LNCaP clone FGC (cell line): ENCODE data around the gene BLID.

ENCODE experiments used
- DNase-seq: peaks from one replicate; pipeline ENCODE4 v3.0.0-alpha.2; 2011; ENCODE audit warnings: low read depth
- H3K4me3 ChIP-seq: 2 replicates; pipeline ENCODE4 v1.5.1; 2011; ENCODE audit warnings: mild to moderate bottlenecking, low read depth, low read length, control low read depth
- CTCF ChIP-seq: IDR thresholded peaks from 2 replicates; pipeline ENCODE4 v1.5.1; 2012; ENCODE audit warnings: mild to moderate bottlenecking; ENCODE audit not compliant: control insufficient read depth, insufficient read depth; ENCODE audit errors: extremely low read depth

The BLID gene

GRCh38 chr11:122115524-122116379 lies at the start of gene BLID:
Gene BLID, minus strand, starts transcription at chr11:122116215. Its CDS starts 293 bp downstream, at chr11:122115922.
- TF ChIP-seq CTCF: peak; percentile 75
- DNase-seq: peak; percentile 8
- H3K4me3 ChIP-seq: no peak within 1 kb of the TSS

- TF ChIP-seq CTCF: no peak
- H3K4me3 ChIP-seq: no peak overlapping the region
- no peak for DNase-seq
Observed at GRCh38 chr11:122163053-122163819, 47.2 kb upstream of the BLID start.

- no peak for DNase-seq
- H3K4me3 ChIP-seq: no peak overlapping the region
- TF ChIP-seq CTCF: no peak
Observed at GRCh38 chr11:122162095-122162494, 46.1 kb upstream of the BLID start.

- TF ChIP-seq CTCF: no peak
Observed at GRCh38 chr11:122160841-122161590, 45.0 kb upstream of the BLID start.

GRCh38 chr11:122159861-122160260 lies 43.8 kb upstream of the BLID start:
- no peak for DNase-seq
- TF ChIP-seq CTCF: no peak
- no peak overlapping the region for H3K4me3 ChIP-seq

More at GRCh38 chr11:122160841-122161590, 45.0 kb upstream of the BLID start:
- H3K4me3 ChIP-seq: no peak overlapping the region
- no peak for DNase-seq

GRCh38 chr11:122159173-122159721 lies 43.2 kb upstream of the BLID start:
- no peak for DNase-seq
- no peak for TF ChIP-seq CTCF
- H3K4me3 ChIP-seq: no peak overlapping the region
